ENCODE measurements around the gene FAR1.

DNA sequence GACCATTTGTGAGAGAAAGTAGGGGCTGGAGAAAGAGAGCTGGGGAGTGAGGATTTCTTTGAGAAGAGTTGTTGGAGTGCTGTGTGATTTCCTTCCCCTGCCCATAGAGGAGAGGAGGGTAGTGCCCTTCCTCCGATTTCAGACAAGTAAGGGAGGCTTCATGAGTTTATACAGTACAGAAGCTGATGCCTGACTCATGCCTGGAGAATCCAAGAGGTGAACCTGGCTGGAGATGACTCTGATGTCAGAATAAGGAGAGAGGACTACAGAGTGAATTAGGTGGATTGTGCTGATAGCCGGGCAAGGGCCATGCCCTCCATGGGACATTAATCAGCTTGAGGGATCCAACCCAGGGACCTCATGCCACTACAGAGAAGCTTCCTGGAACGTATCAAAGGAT is 91.6 kb downstream of the FAR1 start:
- no peak for TF ChIP-seq CTCF (IDR thresholded peaks at IDR 0.05; ENCODE audit: poor library complexity, severe bottlenecking)
- TF ChIP-seq POLR2AphosphoS5 (IDR thresholded peaks at IDR 0.05): no peak
- no peak for TF ChIP-seq RAD21 (conservative IDR thresholded peaks at IDR 0.05)
- TF ChIP-seq EZH2 (IDR thresholded peaks at IDR 0.05; ENCODE audit: borderline replicate concordance, insufficient read depth, low read length, poor library complexity, severe bottlenecking): no peak
- TF ChIP-seq REST (IDR thresholded peaks at IDR 0.05; ENCODE audit: borderline replicate concordance): no peak
- TF ChIP-seq EP300 (conservative IDR thresholded peaks at IDR 0.05; ENCODE audit: poor library complexity, severe bottlenecking): no peak
